RKO (cell line): Measurements from ENCODE around the gene FGF12.

Source experiments
- DNase-seq: peaks from one replicate; pipeline ENCODE4 v3.0.0-alpha.2; 2016; ENCODE audit warnings: low spot score

Gene FGF12

DNA sequence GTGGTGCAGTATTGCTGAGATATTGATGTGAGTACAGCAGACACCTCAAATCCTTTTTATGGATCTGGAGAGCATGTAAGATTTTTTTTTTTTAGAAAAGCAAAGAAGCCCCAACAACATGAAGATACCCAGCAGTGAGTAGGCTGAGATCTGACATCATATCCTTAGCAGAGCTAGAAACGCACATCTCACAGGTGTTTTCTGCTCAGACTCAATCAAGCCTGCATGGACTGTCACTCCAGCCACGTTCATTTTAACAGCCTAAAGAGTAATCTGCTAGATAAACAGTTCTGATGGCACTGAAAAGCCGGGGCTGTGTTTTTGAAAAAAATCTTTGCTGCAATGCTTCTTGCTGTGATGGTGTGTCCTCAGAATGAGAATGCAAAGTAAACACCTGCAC lies 544.2 kb downstream of the FGF12 start:
- no peak for DNase-seq

DNA sequence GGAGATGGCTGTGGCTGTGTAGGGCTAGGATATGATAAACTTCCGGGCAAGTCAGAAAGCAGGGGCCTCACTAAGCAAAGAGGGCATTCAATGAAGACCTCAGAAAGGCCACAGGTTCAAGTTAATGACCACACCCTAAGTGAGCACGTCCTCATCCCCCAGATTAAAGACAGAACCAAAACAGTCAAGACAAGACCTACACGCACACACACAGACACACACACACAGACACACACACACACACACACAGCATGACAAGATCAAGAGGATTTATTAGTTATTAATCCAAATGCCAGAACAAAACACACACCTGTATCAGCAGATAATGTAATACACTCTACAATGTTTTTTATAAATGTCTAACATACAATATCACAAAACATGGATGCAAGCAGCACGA lies 546.2 kb downstream of the FGF12 start:
- DNase-seq, result no peak

DNA sequence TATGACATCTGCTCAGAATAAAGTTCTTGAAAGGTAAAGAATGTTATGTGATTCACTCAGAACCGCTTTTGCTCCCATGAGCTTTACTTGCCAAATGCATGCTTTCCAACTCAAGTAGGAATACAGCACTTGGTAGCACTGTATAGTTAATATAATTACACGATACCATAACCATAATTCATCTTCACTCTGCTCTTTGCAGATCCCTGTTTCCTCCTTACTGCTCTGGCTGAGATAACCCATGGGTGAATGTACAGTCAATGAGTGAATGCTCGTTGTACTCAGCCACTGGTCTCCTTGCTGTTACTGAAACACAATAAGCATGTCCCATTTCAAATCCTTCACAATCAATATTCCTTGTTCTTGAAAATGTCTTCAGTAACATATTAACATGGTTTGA lies 550.0 kb downstream of the FGF12 start:
- no peak for DNase-seq

DNA sequence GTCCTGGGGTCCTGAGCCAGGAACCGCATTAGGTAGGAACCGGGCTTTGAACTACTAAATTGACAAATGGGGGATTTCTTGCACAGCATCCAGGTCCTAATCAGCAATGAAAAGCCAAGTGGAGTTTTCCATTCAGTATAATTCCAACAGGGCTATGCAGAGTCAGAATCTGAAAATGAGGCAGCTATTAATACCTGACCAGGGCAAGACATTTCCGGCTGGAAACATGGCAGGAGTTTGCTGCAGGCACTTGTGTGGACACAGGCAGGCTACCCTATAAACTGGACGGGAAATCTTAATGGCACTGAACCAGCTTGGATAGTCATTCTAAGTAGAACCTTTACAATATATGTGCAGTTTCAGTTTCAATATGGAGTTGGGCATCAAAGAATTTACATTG lies 553.1 kb downstream of the FGF12 start:
- no peak for DNase-seq

DNA sequence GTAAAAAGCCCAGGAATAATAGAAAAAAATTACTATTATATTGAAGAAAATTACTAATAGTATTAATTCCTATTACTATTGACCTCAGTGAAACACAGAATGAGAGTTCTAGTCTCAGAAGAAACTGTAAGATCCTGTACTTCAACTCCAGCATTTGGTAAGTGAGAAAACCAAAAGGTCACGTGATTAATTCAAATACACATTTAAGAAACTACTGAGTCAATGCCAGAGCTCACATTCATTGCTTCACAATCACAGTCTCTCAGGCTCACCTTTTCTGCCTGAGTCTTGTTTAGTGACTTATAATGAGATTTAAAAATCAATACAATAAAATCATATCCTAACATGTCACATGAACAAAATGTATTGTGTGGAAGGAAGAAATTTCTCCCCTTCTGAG lies 556.1 kb downstream of the FGF12 start:
- DNase-seq, result no peak

DNA sequence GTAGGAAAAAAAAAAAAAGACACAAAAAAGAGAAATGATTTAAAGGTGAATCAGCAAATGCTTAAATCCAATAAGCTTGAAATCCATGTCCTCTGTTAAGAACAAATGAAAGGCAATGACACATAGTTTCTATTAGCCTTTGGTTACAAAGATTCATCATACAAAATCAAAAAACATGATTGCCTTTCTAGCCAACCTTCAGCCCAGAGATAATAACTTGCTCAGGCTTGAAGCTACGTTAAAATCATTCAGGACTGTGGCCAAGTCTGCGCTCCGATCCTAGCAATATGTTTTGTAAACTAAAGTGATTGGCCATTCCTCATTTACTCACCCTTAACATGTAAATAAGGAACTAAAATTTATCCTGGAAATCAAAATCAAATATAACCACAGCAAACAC lies 556.7 kb downstream of the FGF12 start:
- DNase-seq, result no peak

DNA sequence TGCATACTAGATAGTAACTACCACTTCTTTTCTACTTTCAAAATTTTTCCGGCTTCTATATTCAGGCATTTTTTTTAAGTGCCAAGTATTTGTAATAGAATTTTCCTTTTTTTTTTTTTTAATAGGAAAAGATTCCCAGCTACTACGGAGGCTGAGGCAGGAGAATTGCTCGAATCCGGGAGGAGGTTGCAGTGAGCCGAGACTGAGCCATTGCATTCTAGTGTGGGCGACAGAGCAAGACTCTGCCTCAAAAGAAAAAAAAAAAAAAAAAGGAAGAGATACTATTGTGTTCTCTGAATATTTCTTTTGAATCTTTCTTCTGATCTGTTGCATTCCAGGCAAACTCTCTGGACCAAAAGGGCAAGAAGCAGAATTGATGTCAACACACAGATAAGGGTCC lies 557.3 kb downstream of the FGF12 start:
- no peak for DNase-seq

DNA sequence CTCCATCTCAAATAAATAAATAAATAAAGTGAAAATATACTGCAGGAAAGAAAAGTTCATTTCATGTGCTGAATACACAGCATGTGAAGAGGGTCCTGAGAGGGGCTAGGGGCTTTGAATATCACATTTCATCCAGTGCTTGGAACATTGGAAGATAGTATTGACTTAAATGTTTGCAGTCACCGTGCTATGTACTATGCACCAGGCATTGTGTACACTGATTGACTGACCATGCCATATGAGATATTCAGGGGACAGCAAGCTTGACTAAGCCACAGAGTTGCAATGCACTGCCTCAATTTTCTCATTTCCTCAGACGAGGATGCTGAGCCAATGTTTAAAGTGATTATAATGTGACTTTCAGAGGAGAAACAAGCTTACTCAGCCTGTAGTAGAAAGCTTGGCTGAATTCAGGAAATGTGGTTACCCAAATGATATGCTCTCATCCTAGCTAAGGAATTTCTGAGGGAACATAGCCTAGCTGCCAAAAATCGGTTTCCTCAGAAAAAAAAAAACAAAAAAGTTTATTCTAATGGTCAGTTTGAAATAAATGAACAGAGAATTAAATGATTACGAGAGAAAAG lies 557.9 kb downstream of the FGF12 start:
- no peak for DNase-seq

DNA sequence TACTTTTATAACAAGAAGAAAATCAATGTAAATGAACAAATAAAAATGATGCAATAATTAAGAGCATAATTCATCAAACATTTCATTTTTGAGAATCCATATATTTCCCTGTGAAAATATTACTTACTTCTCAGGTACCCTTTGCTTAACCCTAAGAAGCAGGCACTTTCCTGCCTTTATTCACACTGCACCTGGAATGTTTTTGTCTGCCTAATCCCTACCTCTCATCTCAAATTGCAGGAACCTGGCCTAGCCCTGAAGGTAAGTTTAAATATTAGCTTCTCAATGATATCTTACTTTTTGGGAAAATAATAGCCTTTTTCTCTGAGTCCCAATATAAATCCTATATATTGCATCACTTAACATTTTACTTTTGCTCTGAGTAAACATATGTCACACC lies 559.1 kb downstream of the FGF12 start:
- DNase-seq, result no peak

DNA sequence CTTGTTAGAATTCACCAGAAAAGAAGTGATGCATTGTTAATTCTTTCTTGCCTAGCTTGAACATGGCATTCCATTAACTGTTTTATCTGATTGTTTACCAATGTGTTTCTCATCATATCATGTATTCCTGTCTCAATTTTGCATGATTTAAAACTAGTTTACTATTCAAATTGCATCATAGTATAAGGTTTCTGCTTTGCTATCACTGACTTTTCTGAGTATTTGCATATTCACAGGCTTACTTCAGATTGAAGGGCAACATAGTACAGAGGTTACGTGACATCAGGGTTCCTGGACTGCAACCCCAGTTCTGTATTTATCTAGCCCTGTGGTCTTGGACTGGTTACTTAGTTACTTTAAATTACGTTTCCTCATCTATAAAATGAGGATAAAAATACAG lies 561.8 kb downstream of the FGF12 start:
- no peak for DNase-seq

DNA sequence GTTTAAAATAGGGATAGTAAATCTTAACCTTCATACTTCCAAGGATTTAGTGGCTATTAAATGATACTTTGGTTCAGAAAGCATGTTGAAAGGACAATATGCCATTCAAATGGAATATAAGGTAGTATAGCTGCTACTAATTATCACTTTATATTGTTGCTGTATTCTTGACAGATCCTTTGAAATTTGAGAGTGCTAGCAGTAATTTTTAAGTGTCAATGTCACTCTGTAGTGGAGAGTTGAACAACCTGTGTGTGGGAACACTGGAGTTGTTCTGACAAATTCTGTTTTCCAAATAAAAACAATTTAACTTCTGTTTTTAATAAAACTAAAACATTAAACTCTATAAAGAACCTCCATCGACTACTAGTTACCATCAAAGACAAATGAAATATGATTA lies 565.7 kb downstream of the FGF12 start:
- no peak for DNase-seq

DNA sequence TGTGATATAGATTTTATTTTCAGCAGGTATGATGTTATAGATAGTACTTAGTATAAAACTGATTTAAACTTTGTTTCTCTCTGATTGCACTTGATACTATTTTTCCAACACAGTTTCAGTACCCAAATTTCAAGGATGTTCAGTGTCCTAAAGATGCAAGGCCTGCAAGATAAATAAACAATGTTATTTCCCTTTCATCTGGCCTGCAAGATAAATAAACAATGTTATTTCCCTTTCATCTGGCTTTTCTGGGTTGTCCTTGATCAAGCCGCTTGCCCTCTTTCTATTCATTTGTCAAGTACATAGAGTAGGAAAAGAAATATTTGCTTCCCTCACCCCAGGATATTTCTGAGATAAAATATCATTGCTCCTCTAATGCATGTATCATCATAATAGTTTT lies 571.0 kb downstream of the FGF12 start:
- no peak for DNase-seq

DNA sequence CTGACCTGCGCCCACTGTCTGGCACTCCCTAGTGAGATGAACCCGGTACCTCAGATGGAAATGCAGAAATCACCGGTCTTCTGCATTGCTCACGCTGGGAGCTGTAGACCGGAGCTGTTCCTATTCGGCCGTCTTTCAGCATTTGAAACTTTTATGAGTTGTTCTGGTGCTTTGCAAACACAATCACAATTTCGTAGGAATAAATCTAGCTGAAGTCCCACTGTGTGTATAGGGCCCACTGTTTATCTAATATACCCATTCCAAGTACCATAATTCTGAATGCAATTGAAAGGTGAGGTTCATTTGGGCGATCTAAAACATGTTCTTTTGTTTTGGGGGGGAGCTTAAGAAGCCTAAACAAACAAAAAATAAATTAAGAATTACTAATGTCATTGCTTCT lies 572.1 kb downstream of the FGF12 start:
- no peak for DNase-seq

DNA sequence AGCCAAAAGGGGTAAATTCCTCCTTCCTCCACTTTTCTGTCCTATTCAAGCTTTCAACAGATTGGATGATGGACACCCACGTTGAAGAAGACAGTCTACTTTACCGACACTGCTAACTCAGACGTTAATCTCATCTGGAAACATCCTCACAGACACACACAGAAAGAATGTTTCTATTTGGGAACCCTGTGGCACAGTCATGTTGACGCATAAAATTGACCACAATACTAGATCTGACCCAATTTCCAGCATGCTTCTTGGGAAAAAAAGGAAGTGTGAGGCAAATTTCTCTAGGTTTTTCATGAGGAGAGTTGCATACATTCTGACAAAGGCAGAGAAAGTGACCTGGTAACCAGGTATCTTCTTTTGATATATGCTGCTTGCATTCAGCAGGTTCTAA lies 594.1 kb downstream of the FGF12 start:
- DNase-seq, result no peak

DNA sequence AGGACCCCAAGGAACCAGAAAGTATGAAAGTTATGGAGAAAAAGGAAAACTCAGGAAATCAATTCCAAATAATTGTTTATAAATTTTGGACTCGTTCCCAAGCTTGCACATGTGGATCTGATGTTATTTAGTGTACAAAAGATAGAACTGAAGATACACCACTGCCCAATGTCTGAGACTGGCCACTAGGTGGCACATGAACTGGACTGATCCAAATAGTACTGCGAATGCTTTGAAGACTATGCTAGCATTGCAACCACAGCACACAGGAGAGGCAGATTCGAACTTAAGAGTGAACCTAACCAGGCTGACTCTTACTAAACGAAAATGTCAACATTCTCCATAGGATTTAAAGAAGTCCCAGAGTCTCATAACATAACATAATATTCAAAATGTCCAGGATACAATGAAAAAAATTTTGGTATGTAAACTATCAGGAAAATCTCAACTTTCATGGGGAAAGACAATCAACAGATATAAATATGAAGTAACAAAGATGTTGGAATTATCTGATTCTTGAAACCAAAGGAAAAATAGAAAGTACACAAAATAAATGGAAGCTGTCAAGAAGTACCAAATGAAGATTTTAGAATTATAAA lies 596.7 kb downstream of the FGF12 start:
- peak; percentile 66 for DNase-seq

DNA sequence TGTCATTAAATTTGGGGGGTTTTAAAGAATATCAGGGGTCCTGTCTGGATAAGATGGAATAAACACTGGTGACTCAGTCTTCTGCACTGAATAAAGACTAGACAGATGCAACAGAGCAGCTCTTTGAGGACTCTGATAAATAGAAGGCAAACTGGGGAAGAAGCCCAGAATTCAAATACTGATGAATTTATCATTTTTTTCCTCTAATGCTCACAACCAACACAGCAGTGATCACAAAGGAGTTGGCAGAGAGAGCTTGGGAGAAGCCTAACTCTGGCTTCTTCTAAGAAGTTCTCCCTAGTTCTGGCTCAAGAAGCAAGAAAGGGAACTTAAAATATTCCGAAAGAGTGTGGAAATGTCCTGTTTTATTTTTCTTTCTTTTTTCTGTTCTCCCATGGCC lies 597.8 kb downstream of the FGF12 start:
- DNase-seq, result no peak

DNA sequence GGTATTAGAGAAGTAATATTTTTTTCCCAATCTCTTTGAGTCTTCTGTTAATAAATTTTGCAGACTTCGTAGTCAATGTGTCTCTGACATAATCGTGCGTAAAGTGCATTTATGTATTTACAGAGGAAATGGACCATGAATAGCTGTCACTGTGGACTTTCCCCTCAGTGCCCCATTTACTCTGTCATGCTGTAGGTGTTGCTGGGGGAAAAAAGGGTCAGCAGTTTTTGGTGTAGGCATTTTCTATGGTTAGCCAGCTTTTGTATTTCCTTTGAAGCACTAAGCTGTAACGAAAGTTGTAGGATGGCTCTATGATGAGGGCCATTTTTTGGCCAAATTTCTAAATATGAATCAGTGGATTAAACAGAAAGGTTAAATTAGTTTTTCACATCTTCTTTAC lies 598.4 kb downstream of the FGF12 start:
- DNase-seq, result no peak

DNA sequence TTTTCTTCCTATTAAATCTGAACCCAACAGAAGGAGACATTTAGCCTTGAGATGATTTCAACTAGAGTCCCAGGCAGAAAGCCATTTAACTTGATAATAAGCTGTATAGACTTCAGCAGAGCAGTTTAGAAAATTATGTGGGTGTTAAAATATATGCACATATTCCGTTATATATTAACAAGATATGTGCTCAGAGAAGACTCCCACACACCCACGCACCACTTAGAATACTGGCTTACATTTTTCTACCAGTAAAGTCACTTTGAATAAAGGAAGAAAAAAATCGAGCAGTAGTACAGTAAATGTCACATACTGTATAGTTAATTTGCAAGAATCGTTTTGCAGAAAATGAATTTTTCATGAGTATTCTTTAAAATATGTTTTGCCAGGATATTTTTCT lies 599.3 kb downstream of the FGF12 start:
- no peak for DNase-seq

DNA sequence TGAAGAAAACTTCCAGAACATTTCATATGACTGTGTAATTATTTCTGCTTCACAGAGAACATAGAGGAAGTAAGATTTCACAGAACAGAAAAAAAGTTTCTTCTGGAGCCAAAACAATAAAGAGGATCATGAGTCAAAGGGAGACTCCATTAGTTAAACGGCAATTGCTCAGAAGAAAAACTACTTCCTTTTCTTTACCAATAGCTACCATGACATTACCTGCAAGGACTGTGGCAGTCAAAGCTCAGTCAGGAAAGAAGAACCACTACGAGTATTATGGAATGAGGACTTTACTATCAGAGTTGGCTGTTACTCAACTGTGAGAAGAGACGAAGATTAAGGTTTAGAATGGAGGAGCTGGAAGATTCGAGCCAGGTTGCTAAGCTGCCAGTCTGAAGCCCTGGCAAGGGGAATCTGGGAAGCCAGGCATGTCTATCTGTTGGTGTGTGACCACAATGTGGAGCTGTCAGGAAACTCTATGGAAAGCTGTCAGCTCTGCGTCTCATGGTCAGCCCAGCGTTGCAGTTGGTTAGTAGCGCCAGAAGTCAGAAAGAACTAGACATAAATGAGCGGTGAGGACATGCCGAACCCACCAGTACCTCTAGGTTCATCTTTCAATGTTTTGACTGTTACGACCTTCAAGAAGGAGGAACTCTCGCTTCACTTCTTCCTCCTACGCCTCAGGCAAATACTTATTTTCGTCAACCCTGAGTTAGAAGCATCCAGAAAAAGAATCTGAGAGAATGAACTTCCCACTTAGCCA lies 604.3 kb downstream of the FGF12 start:
- no peak for DNase-seq

DNA sequence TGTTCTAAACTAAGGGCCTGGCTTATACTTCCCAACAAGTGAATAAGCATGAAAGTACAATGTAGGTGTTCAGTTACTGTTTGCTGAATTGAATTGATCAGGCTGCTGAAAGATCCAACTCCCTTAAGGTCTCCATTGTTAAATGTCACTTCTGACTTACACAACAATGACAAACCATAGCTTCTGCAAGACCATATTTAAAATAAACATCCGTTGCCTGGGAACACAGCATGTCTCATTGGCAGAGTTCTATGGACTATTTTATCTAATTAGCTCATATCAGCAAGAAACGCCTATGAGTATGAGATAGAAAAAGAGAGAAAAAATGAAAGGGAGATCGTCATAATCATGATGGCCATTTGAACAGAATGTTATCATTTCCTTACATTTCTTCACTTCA lies 605.4 kb downstream of the FGF12 start:
- DNase-seq, result no peak

DNA sequence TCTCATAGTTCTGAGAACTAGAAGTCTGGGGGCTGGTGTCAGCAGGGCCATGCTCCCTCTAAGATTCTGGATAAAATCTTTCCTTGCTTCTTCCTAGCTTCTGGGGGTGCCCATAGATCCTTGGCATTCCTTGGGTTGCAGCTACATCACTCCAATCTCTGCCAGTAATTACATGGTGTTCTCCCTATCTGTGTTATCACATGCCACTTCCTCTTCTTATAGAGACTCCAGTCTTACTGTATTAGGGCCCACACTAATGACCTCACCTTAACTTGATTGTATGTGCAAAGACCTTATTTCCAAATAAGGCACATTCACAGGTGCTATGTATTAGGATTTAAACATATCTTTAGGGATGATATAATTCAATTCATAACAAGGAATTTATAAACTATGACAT lies 618.5 kb downstream of the FGF12 start:
- DNase-seq, result no peak

DNA sequence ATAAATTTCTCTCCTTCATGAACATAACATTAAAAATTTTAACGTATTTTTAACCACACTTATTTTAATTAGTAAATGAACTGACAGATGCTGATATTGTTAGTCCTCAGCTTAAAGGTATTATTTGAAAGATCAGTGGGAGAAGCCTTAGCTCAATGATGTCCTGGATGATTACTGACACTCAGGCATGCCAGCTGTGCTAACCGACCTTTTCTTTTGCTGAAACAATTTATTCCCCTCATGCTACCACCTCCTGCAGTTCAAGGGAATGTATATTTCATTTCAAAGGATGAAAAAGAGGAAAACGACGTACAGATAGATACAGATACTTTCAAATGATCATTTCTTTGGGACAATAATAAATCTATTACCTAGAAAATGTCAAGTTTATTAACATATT lies 620.8 kb downstream of the FGF12 start:
- DNase-seq, result no peak

DNA sequence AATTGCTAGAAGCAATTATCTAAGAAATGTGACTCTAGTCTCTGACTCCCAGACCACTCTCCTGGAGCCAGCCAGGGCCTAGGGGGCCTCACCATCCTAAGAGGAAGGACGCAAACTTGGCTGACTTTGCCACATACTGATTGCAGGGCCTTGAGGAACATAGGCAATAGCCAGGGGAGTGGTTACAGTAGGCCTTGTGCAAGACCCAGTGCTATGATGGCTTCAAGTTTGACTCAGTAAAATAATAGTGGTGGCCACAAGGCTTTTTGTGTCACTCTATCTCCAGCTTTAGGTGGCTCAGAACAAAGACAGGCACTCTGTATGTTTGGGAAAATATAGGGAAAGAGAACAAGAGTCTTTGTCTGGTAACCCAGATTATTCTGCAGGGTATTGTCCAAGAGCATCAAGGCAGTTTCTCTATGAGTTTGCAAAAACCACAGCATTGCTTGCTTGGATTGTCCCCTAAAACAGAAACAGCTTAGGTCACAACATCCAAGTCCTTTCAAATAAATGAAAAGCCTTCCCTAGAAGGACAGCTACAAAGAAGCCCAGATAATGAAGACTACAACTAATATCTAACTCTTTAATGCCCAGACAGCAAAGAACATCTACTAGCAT lies 634.8 kb downstream of the FGF12 start:
- no peak for DNase-seq
